ENCODE results near the gene FZR1. TPM values are rescaled to one million over a fixed set of nuclear protein-coding genes. Genes with fewer than 3 reads are reported as not detected.

Gene FZR1
- total RNA-seq, 1 experiment from 2014 or later: 59.1 TPM

GRCh38 chr19:3476830-3477229 lies 29.3 kb upstream of the FZR1 start:
- H3K36me3 Mint-ChIP-seq (ENCODE audit: insufficient read depth, unreplicated experiment): peaks cover 6% of the 10 kb centered on the region
- no peak overlapping the region for H3K27ac Mint-ChIP-seq (ENCODE audit: unreplicated experiment)
- BruUV-seq (replicated peaks): no TSS peak
- no peaks in the 10 kb centered on the region for H3K36me3 ChIP-seq (ENCODE audit: control insufficient read depth, insufficient read depth, low read length)
- intact Hi-C loops (cut with micrococcal nuclease; ENCODE audit: unreplicated experiment): no loop called here
- no peaks in the 10 kb centered on the region for H3K9me3 ChIP-seq
- H3K27me3 Mint-ChIP-seq (ENCODE audit: insufficient read depth, unreplicated experiment): no peaks in the 10 kb centered on the region
- DNase-seq: no peak
- H3K4me1 ChIP-seq: peaks cover 48% of the 10 kb centered on the region
- ChIA-PET CTCF (interaction anchor here (1.0 kb wide), 1 partner anchor 8 kb away, joined by 5 read pairs; no protein-coding TSS in a partner anchor), POLR2A (no interaction called here)
- TF ChIP-seq CTCF (IDR thresholded peaks at IDR 0.05; ENCODE audit: insufficient read depth in 1 of 2, low read depth in 1 of 2, low read length in 1 of 2, severe bottlenecking in 1 of 2, unreplicated experiment in 1 of 2): no peak
- H3K4me1 Mint-ChIP-seq (ENCODE audit: low read depth, unreplicated experiment): peaks cover 2% of the 10 kb centered on the region
- H3K9me3 Mint-ChIP-seq (ENCODE audit: unreplicated experiment): no peaks in the 10 kb centered on the region
- H3K4me3 Mint-ChIP-seq (ENCODE audit: unreplicated experiment): no peak overlapping the region
- H3K4me3 ChIP-seq (ENCODE audit: low read depth, low read length): no peak overlapping the region
- H3K27me3 ChIP-seq (replicated peaks; ENCODE audit: control insufficient read depth, insufficient read depth, low read length): no peaks in the 10 kb centered on the region

GRCh38 chr19:3477506-3477905 lies 28.6 kb upstream of the FZR1 start:
- H3K4me3 ChIP-seq (ENCODE audit: low read depth, low read length): no peak overlapping the region
- Mint-ChIP-seq H3K4me3 (ENCODE audit: unreplicated experiment) (no peak overlapping the region), H3K27me3 (ENCODE audit: insufficient read depth, unreplicated experiment) (no peaks in the 10 kb centered on the region), H3K9me3 (ENCODE audit: unreplicated experiment) (no peaks in the 10 kb centered on the region), H3K27ac (ENCODE audit: unreplicated experiment) (no peak overlapping the region), H3K36me3 (ENCODE audit: insufficient read depth, unreplicated experiment) (peaks cover 6% of the 10 kb centered on the region), H3K4me1 (ENCODE audit: low read depth, unreplicated experiment) (peaks cover 5% of the 10 kb centered on the region)
- DNase-seq: no peak
- intact Hi-C loops (cut with micrococcal nuclease; ENCODE audit: unreplicated experiment): no loop called here
- H3K4me1 ChIP-seq: peaks cover 49% of the 10 kb centered on the region
- CTCF ChIA-PET: no interaction called here
- no peak for TF ChIP-seq CTCF (IDR thresholded peaks at IDR 0.05; ENCODE audit: insufficient read depth in 1 of 2, low read depth in 1 of 2, low read length in 1 of 2, severe bottlenecking in 1 of 2, unreplicated experiment in 1 of 2)
- no peaks in the 10 kb centered on the region for H3K27me3 ChIP-seq (replicated peaks; ENCODE audit: control insufficient read depth, insufficient read depth, low read length)
- POLR2A ChIA-PET: no interaction called here
- H3K36me3 ChIP-seq (ENCODE audit: control insufficient read depth, insufficient read depth, low read length): no peaks in the 10 kb centered on the region
- H3K9me3 ChIP-seq: no peaks in the 10 kb centered on the region
- BruUV-seq (replicated peaks): no TSS peak

- CTCF ChIA-PET: no interaction called here
- H3K36me3 ChIP-seq (ENCODE audit: control insufficient read depth, insufficient read depth, low read length): no peaks in the 10 kb centered on the region
- no peak overlapping the region for H3K4me3 ChIP-seq (ENCODE audit: low read depth, low read length)
- no peak overlapping the region for H3K4me3 Mint-ChIP-seq (ENCODE audit: unreplicated experiment)
- H3K9me3 Mint-ChIP-seq (ENCODE audit: unreplicated experiment): no peaks in the 10 kb centered on the region
- H3K9me3 ChIP-seq: no peaks in the 10 kb centered on the region
- peaks cover 5% of the 10 kb centered on the region for H3K4me1 Mint-ChIP-seq (ENCODE audit: low read depth, unreplicated experiment)
- no peak for DNase-seq
- TF ChIP-seq CTCF (IDR thresholded peaks at IDR 0.05; ENCODE audit: insufficient read depth in 1 of 2, low read depth in 1 of 2, low read length in 1 of 2, severe bottlenecking in 1 of 2, unreplicated experiment in 1 of 2): no peak
- no TSS peak for BruUV-seq (replicated peaks)
- H3K36me3 Mint-ChIP-seq (ENCODE audit: insufficient read depth, unreplicated experiment): peaks cover 6% of the 10 kb centered on the region
- POLR2A ChIA-PET: no interaction called here
- H3K27me3 ChIP-seq (replicated peaks; ENCODE audit: control insufficient read depth, insufficient read depth, low read length): no peaks in the 10 kb centered on the region
- intact Hi-C loops (cut with micrococcal nuclease; ENCODE audit: unreplicated experiment): no loop called here
- no peak overlapping the region for H3K27ac Mint-ChIP-seq (ENCODE audit: unreplicated experiment)
- no peaks in the 10 kb centered on the region for H3K27me3 Mint-ChIP-seq (ENCODE audit: insufficient read depth, unreplicated experiment)
- peaks cover 44% of the 10 kb centered on the region for H3K4me1 ChIP-seq
These were observed 28.2 kb upstream of the FZR1 start for GRCh38 chr19:3477951-3478350.

All from Caco-2 (cell line).